NCI-H1436 (cell line): Measurements from ENCODE around the gene GRID1.

Source experiments
- DNase-seq: peaks from one replicate; lab custom pipeline; 2025; lab: John Stamatoyannopoulos, UW

GRID1 gene

DNA sequence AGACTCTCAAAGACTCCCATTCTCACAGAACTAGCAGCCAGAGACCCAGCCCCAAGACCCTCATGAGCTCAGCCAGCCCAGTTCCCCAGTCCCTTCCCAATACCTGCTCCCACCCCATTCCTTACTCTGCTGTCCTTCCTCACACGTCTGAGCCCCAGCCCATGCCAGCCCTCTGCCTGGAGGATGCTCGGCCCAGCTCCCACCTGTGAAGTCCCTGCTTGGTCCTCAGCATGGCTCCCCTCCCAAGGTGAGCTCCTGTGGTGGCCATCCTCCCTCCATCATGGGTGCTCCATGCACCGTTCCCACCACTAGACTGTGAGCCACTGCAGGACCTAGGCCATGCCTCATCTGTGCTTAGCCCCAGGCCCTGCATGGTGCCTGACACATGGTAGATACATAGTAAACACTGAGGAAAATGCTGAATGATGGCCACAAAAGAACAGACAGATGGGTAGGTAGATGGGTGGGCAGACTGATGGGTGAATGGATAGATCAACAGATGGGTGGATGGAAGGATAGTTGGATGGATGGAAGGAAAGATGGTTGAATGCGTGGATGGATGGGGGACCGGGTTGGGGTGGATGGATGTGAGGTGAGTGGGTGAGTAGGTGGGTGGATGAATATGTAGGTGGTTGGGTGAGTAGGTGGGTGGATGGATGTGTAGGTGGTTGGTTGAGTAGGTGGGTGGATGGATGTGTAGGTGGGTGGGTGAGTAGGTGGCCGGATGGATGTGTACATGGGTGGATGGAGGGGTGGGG, 138.9 kb downstream of the GRID1 start:
- DNase-seq = no peak

DNA sequence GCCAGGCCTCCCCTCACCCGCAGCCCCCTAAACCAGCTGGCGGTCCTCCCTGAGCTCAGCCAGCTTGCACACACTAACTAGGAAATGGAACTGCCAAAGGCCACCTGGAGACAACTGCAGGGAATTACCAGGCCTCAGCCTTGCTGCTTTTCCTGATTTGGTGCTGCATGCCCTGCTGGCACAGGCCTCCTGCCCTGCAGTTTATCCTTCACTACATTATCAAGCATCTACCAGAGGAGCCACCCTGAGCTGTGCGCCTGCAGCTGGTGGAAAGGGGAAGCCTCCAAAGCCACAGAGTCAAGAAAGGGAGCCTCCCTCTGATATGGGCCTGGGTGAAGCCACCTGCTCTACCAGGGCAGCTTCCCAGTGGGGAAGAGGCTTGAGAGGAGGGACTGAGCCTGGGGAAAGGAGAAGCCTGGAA, 139.8 kb downstream of the GRID1 start:
- no peak for DNase-seq

DNA sequence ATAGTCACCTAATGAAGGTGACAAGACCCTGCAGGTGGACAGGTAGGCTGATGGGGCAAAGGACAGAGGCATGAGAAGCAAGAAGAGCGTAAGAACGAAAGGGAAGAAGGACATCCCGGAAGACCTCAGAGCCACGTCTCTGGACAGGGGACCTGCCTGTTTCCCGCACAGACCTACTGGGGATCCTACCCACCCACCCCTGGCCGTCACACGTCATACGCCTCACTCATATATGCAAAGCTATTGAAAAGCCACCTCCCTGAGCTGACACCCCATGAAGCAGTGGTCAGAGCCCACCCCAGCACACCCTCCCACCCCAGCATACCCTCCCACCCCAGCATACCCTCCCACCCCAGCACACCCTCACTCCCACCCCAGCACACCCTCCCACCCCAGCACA, 140.6 kb downstream of the GRID1 start:
- DNase-seq = no peak

DNA sequence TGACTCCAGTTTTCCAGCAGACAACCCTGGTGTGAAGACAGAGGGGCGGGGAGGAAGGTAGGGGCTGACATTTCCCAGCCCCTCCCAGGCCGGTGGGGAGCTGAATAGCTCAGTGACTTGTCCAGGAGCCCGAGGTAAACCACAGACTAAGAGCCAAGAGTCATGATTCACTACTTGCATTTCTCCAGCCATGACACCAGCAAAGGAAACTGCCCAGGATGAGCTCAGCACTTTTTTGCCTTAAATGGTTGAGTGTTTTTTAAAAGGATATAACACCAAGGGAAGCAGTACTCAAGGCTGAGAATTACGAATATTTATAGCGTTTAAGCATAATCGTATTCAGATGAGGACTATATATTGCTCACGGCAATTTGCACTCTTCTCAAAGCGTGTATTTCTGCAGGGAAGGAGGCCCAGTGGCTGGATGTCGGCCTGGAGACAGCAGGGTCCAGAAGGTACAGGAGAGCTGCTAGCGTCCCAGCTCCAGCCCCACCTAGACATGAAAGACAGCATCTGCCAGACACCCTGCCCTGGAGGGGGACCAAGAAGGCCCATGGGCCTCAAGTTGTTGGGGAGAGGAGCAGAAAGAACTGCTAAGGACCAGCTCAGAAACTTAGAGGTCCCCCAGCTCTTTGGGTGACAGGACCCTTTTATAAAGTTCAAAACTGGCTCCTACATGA, 141.4 kb downstream of the GRID1 start:
- DNase-seq = no peak

DNA sequence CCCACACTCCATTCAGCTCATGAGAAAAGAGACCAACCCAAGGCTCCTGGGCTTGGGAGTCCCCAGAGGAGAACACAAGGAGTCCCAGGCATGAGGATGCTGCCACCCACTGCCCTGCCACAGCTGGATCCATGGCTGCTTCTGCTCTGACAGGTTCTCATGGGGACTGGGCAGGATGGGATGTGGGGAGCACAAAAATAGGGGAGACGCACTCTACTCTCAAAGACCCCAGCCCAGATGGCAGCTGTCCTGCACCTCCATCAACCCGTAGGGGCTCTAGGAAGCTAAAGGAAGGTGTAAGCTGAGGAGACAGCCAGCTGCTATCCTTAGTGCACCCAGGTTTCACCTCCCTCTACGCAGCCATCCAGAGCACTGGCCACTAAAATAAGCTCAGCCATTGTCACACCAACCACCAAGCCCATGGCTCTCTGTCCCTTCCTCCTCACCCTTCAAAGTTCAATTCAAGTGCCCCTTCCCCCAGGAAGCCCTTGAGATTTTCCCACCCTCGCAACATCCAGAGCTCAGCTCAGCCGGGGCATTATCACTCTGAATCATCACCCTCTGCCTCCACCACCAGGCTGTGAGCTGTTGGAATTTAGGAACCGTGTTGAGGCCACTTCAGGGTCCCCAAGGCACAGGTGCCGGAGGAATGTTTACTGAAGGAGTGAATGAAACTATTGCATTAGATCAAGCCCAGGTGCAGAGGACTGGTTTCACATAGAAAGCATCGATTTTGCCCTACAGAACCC, 142.1 kb downstream of the GRID1 start:
- DNase-seq = no peak

DNA sequence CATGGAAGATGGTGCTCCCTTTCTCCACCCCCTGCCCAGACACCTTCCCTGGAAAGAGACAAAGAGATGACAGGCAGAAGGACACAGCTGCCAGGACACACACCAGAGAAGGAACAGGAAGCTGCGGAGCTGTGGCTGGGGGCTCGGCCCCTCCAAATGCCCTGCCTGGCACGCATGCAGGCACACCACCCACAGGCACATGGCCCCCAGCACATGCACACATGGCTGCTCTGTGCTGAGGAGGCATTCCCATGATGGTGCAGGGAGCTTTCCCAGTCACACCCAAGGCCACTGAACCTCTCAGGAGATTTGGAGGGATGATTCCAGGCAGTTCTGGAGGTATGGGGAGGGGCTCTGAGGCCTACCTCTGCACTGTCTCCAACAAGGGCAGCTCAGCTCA, 143.3 kb downstream of the GRID1 start:
- DNase-seq = no peak

DNA sequence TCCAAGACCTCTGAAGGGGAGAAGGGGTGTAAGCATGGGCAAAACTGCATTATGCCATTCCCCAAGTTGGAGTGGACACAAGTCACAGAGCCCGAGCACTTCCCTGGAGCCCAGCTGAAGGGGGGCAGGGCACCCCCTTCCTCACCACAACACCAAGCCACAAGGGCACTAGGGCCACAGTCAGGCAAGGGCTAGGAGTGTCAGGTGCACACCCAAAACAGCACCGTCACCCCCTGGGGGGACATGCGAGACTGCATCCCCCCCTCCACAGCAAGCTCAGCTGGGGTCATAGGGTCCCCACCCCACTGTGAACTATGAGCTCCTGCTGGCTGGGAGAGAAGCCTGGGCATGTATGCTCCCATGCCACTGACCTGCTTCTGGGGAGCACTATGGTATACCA, 143.9 kb downstream of the GRID1 start:
- DNase-seq = no peak

DNA sequence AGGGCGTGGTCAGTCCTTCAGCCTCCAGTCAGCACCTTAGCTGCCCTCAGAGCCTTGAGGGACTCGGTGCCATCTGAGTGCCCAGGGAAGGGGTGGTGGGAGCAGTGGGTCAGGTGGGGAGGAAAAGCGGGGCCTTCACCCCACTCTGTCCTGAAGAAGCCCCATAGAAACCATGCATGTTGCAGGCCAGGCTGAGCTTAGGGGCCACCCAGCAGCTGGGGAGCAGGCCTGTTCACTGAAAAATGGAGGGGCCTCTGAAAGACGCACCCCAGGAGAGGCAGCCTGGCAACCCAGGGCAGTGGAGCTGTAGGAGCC, 144.3 kb downstream of the GRID1 start:
- no peak for DNase-seq

DNA sequence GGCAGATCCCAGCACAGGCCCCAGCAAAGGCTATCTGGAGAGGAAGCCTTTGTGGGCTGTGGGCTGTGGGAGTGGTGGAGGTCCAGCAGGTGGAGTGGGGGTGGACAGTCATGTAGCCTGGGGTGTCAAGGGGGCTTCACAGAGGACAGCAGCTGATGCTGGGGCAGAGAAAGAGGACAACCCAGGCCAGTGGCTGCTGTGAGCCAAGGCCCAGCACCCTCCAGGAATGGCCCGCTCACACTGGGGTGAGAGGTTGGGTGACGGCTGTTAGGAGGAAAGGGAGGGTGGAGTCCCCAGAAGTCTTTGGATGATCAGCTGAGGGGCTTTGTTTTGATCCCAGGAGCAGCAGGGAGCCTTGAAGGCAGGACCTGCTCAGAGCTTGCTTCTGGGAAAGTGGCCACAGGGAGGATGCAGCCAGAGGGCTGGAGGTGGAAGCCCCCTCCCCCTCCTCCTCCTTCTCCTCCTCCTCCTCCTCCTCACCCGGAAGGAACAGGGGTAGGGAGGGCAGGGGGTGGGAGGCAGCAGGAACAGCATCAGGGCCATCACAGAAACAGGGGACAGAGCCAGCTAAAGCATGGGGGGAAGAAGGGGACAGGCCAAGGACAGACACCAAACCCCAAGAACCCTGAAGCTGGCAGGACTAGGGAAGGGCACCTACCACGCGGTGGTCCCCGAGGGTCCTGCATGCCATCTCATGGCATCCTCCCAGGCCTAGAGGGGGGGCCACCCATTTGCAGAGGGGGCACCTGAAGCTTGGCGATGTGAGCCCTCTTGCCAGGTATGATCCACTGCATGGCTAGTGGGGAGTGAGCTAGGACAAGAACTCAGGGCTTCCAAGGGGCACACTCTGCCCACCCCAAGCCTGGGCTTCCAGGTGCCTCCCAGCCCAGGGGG, 144.9 kb downstream of the GRID1 start:
- no peak for DNase-seq

DNA sequence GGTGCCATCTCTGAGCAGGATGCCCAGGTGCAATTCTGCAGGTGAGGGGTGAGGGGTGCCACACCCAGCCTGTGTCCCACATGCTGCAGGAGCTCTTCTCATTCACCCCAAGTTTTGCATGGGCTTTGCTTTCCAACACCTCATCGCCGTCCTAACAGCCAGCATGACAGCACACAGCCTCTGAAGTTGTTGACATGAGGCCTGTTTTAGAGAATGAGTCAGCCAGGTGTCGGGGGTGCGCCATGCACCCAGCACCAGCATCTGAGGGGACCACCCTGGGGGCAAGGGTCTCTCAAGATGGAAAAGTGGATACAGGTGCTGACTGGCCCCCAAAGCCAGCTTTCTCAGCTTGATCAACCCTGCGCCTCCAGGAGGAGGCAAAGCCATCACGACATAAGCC, 146.0 kb downstream of the GRID1 start:
- no peak for DNase-seq

DNA sequence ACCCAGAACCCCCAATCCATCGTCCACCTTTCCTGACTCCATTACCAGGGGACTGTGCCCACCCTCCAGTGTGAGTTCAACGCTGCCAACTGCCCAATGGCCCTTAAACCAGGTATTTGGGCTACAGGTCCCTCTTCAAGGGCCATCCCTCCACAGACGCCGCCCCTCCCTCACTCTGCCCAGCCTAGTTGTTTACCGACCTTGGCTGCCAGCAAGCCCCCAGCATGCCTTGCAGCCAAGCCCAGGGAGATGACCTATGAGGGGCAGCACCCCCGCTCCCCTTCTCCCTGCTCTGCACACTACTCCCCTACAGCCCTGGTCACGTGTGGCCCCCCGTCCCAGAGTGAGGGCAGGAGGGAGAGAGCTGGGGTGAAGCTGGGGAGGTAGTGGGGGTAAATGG, 147.3 kb downstream of the GRID1 start:
- DNase-seq = no peak

DNA sequence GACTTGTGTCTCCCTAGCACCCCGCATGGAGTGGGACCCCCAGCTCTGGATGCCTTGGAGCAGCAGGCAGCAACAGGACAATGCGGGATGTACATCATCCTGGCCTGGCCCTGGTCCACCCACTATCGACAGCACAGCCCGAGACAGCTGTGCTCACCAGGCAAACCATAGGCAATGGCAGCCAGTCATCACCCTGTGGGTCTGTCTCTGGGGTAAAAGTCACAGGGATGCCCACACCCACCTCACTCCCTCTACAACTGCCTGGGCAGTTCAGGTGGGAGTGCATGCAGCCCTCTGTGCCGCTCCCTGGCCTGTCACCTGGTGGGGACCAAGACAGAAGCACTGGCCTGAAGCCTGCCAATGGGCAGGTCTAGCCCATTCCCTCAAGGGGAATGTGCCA, 147.8 kb downstream of the GRID1 start:
- DNase-seq = no peak

DNA sequence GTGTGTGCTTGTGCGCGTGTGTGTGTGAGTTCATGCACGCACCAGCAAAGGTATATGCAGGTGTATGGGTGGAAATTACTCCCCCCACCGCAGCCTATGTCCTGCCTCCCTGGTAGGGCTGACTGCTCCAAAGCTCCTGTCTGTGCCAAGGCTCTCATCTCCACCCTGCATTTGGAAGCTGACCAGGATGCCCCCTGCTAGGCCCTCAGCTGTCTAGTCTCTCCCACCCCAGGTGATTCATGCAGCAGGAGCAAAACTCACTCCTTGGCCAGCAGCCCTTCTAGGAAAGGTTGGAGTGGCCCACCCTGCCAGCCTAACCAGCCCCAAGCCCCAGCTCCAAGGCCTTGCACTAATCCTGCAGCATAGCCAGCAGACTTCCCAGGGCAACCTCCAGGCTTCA, 148.4 kb downstream of the GRID1 start:
- DNase-seq = no peak

DNA sequence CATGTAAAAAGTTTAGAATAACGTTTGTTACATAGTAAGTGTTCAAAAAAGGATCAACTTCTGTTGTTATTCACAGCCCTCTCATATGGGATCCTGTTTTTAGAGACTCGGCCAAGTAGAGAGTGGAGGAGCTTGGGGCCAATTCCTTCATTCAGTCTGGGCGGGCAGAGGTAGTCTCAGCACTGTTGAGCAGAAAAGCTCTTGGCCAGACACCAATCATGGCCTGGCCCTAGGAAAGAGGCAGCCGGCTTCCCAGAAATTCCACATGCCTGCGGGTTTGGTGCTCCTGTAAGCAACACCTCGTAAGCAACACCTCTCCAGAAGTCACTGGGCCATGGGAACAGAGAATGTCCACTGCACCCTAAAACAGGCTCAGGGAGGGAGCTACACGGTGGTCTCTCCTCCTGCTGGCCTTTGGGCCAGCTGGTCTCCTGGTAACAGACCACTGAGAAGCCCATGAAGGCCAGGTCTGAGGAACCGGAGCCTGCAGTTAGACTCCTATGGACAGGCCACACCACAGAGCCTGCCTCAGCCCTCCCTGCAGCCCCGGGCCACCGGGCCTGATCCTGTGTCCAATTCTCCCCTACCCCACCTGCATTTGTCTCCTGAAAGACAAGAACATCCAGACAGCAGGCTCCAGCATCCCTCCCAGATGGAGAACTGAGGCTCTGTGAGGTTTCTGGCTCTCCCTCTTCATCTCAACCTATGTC, 149.1 kb downstream of the GRID1 start:
- no peak for DNase-seq

DNA sequence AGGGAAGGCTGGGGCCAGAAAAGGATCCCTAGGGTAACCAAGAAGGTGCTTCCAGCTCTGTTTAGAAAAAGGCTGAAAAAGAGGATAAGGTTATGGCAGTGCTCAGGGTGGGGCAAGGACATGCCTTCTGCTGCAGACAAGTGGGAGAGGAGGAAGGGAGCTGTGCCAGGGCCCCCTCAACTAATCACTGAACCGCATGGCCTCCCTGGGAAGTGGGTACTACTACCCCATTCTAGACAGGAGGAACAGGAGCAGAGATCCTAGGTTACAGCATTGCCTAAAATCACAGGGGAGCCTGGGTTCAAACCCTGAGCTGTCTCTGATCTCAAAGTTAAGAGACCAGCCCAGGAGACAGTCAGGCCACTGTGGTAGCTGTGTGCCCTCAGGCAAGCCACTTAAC, 149.7 kb downstream of the GRID1 start:
- DNase-seq = no peak

DNA sequence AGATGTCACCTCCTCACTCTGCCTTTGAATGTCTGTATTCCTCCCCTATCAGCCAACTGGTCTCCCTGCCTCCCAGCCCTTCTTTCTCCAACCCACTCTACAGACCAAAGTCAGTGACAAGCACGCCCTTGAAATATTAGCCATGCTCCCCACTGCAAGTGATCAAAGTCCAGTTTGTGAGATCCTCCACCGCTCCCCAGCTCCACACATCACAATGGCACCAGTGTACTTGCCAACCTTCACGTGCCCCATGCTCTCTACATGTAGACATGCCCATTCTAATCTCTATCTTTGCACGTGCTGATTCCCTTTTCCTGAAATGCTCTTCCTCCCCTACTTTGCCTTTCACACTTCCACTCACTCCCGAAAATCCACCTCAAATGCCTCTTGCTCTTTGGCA, 150.9 kb downstream of the GRID1 start:
- DNase-seq = no peak

DNA sequence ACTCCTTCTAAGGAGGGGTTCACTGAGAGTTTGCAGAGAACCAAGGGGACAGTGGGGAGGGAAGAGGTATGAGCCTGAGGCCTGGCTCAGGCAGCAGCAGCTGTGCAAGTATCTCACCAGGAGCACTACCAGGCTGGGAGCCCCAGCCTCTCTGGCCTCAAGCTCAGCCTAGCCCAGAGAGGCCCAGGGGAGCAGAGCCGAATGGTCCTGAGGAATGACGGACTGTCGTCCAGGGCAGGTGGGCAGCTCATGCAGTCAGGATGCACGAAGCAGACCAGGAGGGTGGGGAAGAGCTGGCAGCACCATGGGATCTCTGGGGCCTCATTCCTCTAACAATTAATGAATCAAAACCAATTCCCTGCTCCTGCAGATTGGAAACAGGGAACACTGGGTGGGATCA, 151.5 kb downstream of the GRID1 start:
- no peak for DNase-seq

DNA sequence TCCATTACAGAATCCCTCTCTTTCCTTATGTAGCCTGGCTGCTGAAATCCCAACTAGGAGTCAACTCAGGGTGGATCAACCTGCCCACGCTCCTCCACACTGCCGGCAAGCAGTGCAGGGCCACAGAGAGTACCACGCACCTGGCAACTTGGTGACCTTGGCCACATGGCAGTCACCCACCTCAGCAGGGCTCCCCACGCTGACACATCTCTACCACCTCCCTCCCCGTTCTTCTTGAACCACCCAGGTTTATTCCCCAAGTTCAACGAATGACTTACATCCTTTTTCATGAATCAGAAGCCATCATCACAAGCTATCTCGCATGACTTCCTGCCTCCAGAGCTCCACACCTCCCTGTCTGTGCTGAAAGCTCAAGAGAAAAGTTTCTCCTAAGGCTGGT, 153.4 kb downstream of the GRID1 start:
- no peak for DNase-seq

DNA sequence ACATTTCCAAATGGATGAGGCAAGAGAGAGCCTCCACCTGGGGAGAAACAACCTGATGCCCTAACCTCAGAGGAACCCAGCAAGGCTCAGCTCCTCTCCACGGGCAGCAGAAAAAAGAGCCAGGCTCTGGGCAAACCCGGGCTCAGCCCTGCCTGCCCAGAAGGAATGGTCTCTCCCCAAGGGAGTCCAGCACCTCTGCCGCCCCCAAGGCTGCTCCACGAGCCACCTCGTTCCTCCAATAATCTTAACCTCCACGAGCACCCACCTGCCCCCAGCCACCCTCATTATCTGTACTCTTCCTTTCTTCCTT, 154.2 kb downstream of the GRID1 start:
- DNase-seq = no peak

DNA sequence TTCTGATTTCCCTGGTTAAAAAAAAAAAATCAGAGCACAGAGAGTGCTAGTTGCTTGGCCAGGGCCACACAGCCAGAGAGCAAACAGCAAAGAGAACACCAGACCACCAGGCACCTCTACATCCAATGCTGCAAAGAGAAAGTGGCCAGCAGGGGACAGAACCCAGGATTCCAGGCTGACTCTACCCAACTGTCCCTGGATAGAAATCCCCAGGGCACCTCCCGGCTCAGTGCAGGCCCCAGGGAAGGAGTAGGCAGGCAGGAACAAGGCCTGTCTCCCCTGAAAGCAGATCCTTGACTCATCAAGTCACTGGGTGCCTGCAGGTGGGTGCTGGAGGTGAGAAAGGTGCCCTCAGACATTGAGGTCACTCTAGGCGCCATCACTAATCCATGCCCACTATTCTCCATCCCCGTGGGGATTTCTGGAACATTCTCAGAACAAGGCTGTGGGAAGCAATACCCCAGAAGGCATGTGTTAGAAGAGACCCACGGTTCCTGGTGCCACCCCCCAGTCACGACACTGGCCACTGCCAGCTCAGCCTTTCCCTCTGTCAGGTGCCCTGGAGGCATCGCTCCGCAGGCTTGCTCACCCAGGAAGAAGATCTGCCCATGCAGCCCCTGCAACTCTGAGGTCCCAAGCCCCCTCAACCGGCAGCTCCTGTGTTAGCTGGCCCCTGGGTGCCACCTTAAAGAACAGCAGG, 154.8 kb downstream of the GRID1 start:
- no peak for DNase-seq

DNA sequence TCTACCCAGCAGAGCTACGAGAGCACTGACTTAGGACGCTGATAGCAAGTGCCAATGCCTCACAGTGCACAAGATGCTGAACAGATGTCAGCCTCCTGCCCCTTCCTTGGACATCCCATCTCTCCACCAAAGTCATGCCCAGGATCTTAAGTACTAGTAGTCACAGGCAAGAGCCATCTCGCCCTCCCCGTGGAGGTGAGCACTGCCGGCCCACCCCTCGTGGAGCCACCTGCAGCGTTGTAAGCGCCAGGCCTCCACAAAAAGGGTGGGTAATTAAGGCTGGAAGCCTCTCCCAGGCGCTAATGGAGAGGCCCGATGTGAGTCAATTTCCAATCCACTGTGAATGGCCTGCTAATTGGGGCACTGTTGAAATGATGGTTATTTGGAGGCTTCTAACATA, 156.2 kb downstream of the GRID1 start:
- DNase-seq = peak; percentile 55
